SH-SY5Y (cell line): ENCODE results near the gene LARP1.
A peak's percentile ranks its signal among the peaks of the same experiment; 100 is the strongest.

Experiments used
- GATA2 ChIP-seq: IDR thresholded peaks from 2 replicates; pipeline ENCODE4 v1.6.1; 2011; ENCODE audit warnings: mild to moderate bottlenecking, low read depth, low read length
- GATA3 ChIP-seq: IDR thresholded peaks from 2 replicates; pipeline ENCODE4 v1.6.1; 2011; ENCODE audit warnings: low read depth, mild to moderate bottlenecking, low read length, moderate library complexity

Gene LARP1

GRCh38 chr5:154837009-154837901 is 82.1 kb downstream of the LARP1 start:
- TF ChIP-seq GATA2 (no peak), GATA3 (no peak)

DNA sequence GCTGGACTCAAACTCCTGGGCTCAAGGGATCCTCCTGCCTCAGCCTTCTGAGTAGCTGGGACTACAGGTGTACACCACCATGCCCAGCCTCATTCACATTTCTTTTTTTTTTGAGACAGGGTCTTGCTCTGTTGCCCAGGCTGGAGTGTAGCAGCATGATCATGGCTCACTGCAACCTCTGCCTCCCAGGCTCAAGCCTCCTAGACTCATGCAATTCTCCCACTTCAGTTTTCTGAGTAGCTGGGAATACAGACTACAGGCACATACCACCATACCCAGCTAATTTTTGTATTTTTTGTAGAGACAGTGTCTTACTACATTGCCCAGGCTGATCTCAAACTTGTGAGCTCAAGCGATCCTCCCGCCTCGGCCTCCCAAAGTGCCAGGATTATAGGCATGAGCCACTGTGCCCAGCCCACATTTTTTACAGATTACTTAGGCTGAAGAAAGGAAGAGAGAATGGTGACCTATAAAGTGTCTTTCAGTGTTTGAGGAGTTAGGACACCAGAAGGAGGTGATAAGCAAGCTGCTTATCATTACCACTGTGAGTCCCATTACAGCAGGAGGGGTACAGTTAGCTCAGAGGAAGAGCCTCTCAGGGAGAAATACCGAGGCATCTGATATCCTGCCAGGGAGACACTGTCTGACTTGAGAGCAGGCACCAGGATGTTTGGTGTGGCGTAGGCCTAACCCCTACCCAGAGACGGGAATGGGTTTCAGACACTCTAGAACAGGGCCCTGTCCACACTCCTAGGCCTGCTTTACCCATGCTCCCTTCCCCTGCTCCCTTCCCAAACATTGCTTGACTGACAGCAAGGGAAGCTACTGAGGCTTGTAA is 85.5 kb downstream of the LARP1 start:
- TF ChIP-seq GATA3 = no peak
- no peak for TF ChIP-seq GATA2

DNA sequence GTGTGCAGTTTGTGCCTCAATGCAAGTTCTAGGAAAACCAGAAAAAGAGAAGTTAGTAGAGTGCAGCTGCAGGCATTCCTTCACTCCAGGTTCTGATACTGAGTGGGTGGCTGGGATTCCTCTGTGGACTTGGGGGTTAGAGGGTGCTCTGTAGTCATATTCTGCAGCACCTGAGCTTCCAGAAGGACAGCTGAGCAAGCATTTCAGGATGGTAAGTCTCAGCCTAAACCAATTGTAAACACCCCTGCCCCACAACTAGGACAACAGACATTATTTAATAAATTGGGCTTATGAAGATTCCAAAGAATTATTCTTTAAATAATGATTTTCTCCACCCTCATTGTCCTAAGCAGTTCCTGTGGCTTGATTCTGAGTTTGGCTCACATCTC is 86.1 kb downstream of the LARP1 start:
- no peak for TF ChIP-seq GATA3

DNA sequence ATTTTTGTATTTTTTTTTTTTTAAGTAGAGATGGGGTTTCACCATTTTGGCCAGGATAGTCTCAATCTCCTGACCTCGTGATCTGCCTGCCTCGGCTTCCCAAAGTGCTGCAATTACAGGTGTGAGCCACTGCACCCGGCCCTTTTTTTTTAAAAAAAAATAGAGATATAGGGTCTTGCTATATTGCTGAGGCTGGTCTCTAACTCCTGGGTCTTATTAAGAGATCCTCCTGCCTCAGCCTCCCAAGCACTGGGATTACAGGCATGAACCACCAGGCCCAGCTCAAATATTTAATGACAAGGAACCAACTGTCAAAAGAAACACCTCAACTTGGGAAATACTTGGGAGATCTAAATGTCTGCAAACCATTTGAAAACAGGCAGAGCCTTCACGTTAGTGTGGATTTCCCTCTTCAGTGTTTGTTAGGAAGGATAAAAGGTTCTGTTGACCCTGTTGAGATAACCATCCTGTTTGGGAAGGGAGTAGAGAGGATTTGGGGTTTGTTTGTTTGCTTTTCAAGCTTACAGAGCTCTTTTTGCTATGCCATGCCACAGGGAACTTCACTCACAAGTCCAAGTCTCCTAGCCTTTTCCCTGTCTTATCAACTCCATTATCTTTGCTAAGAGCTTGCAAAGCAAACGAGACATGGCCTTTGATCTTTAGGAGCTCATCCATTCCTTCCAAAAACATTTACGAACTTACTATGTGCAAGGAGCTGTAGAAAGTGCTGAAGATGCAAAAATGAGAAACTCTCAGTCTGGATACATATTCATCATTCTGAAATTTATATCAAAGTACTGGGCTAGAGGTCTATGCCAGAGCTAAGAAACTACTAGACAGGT is 87.7 kb downstream of the LARP1 start:
- TF ChIP-seq GATA3 = no peak

GRCh38 chr5:154844809-154845208 is 89.6 kb downstream of the LARP1 start:
- TF ChIP-seq GATA3 (peak; percentile 91), GATA2 (peak; percentile 95)

DNA sequence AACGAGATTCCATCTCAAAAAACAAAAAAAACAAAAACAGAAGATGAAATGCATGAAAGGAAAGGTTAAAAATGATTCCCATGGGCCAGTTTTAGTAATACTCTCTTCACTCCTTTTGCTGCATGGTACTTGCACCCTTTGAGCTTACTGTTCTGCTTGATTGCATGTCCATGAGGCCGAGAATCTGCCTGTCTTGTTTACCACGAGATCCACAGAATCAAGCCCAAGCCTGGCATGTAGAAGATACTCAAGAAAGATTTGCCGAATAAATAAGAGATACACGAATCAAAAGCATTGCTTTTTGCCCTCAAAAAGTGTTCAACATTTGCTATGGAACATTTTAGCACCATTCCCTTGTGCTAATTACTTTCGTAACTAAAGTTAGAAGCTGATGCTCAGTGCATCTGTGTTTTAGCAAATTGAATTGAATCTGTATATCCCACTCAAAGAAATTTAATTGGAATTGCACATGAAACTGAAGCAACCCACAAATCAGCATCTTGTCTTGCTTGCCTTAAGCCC is 94.1 kb downstream of the LARP1 start:
- no peak for TF ChIP-seq GATA3
- TF ChIP-seq GATA2 = no peak

DNA sequence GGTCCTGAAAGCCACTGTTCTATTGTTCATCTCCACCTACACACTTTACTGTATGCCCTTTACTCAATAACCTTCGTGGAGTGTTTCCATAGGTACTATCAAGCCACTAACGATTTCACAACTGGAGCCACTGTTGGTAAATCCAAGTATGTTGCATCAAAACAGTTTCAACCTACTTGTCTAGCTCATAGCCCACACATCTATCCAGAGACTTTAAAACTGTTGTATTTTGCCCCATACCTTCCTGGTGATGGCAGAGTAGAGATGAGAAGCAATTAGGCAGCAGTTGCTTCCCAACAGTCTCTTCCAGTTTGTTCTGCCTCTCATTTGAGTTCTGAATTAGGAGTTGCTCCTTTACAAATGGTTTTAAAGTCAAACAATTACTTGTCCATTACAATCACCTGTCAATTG is 94.6 kb downstream of the LARP1 start:
- TF ChIP-seq GATA3 (no peak), GATA2 (no peak)

GRCh38 chr5:154850255-154851062 is 95.3 kb downstream of the LARP1 start, which contains the start of gene FAXDC2:
FAXDC2 (minus strand) TSS chr5:154850603; CDS start chr5:154838178, 12,425 bp downstream.
- TF ChIP-seq GATA3 = no peak
- TF ChIP-seq GATA2 = no peak

GRCh38 chr5:154851351-154851750 is 96.2 kb downstream of the LARP1 start:
- TF ChIP-seq GATA3 = no peak
- no peak for TF ChIP-seq GATA2

DNA sequence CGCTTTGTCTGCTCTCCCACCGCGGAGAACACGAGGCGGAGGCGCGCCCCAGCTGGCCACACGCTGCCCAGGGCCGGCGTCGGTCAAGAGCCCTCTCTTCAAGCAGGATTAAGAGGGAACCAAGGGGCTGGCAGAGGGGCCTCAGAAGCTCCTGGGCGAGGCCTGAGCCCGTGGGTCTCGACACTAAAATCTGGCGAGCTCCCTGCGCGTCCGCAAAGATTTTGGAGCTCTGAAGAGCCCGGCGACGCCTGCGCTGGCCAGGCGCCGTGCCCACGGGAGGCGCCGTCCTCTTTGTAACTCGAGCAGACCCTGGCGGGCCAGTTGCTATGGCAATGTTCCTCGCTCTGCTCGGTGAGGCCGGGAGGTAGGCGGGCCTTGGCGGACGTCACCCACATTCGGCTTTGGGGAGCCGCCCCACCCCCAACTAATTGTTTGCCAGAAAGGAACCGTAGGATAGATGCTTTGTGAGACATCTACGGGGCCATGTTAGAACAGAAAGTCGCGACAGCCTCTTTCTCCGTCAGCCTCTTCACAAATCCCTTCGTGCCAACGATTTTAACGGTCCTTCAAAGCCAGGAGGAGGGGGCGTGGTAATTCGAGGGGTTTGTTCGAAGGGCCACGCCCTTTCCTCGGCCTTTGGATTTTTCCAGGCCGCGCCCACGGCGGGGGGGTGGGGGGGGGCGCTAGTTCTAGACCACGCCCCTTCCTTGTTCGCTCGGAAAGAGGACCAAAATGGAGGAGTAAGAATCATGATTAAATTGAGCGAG is 102.5 kb downstream of the LARP1 start:
- TF ChIP-seq GATA2 (no peak), GATA3 (no peak)

GRCh38 chr5:154858297-154858971 is 103.3 kb downstream of the LARP1 start, which contains the start of gene CNOT8:
CNOT8 (plus strand) TSS chr5:154858627; CDS start chr5:154863279, 4,652 bp downstream.
- TF ChIP-seq GATA2 (no peak), GATA3 (no peak)
